AG04450 (cell line): ENCODE results near the gene P4HB. TPM values are rescaled to one million over a fixed set of nuclear protein-coding genes. Genes with fewer than 3 reads are reported as not detected.

Experiments
- CTCF ChIA-PET: fragments of 300-600, 350-600 bp; formaldehyde crosslinking; extraction: SDS; loops from one replicate; lab custom pipeline; 2022; ENCODE audit warnings: antibody characterized with exemption, inconsistent platforms; lab: Charles Lee
- POLR2A ChIA-PET: fragments of 350-600 bp; formaldehyde crosslinking; extraction: SDS; loops from one replicate; lab custom pipeline; 2021; ENCODE audit warnings: antibody characterized with exemption, inconsistent platforms; lab: Yijun Ruan, JAX
- DNase-seq: peaks from one replicate; pipeline ENCODE4 v3.0.0-alpha.2; 2011; ENCODE audit warnings: low read depth, low spot score
- H3K27ac ChIP-seq: one replicate; pipeline ENCODE4 v1.5.1; 2012; ENCODE audit warnings: low read depth, low read length, control low read depth
- H3K27me3 ChIP-seq: one replicate; pipeline ENCODE4 v1.6.0; 2012; ENCODE audit warnings: low read length; ENCODE audit not compliant: control insufficient read depth, insufficient read depth
- H3K4me3 ChIP-seq: 2 replicates; pipeline ENCODE4 v1.5.1; 2011; ENCODE audit warnings: mild to moderate bottlenecking, low read depth, low read length, control low read depth
- H3K9me3 ChIP-seq: 2 replicates; pipeline ENCODE4 v1.5.1; 2012; ENCODE audit warnings: low read length; ENCODE audit not compliant: control insufficient read depth, insufficient read depth
- polyA plus RNA-seq: library from polyadenylated mRNA; depleted of rRNA; stranded (reverse); fragments of >200 nt; gene quantifications from 2 replicates; pipeline ENCODE4 v1.2.3, GENCODE V29; 2011
- TF ChIP-seq, protein P1 (sequence below): IDR thresholded peaks from 2 replicates; pipeline ENCODE4 v1.5.1; 2011; ENCODE audit warnings: low read depth, low read length, control low read depth, inconsistent platforms

P4HB gene
- polyA plus RNA-seq, 1 experiment: 158 TPM

DNA sequence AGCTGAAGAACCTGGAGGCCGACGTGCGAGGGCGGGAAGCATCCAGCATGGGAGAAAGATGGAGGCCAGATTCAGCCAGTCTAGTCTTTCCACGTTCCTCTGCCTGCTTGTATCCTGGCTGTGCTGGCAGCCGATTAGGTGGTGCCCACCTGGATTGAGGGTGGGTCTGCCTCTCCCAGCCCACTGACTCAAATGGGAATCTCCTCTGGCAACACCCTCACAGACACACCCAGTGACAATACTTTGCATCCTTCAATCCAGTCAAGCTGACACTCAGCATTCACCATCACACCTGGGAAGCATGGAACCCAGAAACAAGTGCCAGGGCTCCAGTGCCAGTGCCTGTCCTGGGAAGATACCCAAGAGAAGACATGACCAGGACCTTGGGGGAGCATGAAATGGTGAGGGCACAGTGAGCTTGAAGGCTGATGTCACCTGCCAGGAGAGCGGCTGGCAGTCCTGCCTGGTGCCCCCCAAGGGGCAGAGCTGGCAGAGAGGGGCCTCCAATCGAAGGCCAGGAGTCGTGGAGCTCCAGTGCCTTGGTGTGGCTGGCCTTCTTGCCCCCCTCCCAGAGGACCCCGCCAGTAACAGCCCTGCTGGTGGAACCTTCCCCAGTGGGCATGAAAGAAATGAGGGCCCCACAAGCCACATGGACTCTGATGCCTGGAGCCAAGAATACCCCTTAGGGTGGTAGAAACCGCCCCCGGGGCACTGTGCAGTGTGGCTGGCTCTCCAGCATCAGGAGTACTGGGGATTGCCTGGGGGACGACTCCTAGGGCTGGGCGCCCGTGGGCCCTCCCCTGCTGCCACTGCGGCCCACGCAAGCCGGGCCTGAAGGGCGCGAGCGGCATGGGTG, 41.1 kb upstream of the P4HB start:
- Histone ChIP-seq H3K27ac (no peak overlapping the region), H3K27me3 (no peaks in the 10 kb centered on the region), H3K9me3 (no peaks in the 10 kb centered on the region), H3K4me3 (peak overlapping the region; percentile 35)
- TF ChIP-seq, protein P1, sequence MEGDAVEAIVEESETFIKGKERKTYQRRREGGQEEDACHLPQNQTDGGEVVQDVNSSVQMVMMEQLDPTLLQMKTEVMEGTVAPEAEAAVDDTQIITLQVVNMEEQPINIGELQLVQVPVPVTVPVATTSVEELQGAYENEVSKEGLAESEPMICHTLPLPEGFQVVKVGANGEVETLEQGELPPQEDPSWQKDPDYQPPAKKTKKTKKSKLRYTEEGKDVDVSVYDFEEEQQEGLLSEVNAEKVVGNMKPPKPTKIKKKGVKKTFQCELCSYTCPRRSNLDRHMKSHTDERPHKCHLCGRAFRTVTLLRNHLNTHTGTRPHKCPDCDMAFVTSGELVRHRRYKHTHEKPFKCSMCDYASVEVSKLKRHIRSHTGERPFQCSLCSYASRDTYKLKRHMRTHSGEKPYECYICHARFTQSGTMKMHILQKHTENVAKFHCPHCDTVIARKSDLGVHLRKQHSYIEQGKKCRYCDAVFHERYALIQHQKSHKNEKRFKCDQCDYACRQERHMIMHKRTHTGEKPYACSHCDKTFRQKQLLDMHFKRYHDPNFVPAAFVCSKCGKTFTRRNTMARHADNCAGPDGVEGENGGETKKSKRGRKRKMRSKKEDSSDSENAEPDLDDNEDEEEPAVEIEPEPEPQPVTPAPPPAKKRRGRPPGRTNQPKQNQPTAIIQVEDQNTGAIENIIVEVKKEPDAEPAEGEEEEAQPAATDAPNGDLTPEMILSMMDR: no peak
- CTCF ChIA-PET: interaction anchor here (0.6 kb wide), 1 partner anchor 9 kb away, joined by 3 read pairs; no protein-coding TSS in a partner anchor
- no peak for DNase-seq
- POLR2A ChIA-PET: no interaction called here

DNA sequence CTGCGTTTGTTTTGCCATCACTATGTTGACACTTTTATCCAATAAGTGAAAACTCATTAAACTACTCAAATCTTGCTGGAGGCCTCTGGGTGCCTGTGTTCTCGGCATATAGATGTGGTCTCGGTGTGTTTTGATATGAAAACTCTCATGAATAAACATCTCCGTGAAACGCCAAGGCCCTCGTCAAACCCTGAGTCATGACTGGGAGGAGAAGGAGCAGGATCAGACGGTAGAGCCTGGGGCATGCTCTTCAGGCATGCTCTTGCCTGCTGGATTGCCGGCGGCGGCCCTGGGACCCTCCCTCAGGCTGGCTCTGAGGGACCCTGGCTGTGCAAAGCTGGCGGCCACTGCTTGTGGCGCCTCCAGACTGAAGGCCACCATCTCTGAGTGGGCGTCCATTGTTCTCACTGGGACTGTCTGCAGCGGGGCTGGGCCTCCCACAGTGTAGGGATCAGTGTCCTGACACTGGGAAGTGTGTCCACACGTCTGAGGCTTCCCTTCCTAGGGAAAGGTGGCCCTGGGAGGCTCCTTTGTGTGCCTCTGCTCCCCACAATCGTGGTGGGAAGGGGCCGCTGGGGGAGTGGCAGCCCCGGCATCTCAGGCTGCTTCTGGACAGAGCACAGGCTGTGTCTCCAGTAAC, 40.0 kb upstream of the P4HB start:
- CTCF ChIA-PET: no interaction called here

DNA sequence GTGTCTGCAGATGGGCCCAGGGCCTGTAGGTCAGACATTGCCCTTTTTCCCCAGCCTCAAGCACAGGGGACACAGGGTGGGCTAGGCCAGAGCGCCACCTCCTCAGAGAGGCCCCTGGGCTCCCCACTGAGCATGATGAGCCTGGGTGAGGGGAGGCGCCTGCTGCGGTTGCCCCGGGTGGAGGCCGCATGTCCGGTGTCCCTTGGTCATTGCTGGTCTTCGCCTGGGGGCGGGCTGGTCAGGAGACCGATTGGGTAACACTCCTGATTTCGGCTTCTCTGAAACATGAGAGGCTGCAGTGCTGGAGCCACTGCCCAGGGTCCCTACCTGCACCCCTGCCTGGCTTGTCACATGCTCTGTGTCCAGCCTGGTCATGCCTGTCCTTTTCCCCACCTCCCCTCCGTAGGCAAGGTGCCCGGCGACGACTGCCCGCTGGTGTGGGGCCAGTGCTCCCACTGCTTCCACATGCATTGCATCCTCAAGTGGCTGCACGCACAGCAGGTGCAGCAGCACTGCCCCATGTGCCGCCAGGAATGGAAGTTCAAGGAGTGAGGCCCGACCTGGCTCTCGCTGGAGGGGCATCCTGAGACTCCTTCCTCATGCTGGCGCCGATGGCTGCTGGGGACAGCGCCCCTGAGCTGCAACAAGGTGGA, 39.3 kb upstream of the P4HB start:
- no peak for DNase-seq
- Histone ChIP-seq H3K27me3 (no peaks in the 10 kb centered on the region), H3K4me3 (no peak overlapping the region), H3K27ac (no peak overlapping the region), H3K9me3 (no peaks in the 10 kb centered on the region)
- POLR2A ChIA-PET: no interaction called here
- TF ChIP-seq, protein P1: no peak
- CTCF ChIA-PET: no interaction called here

More for the DNA sequence above, 40.0 kb upstream of the P4HB start:
- Histone ChIP-seq H3K9me3 (no peaks in the 10 kb centered on the region), H3K27ac (no peak overlapping the region), H3K4me3 (no peak overlapping the region), H3K27me3 (no peaks in the 10 kb centered on the region)
- DNase-seq: no peak
- POLR2A ChIA-PET: no interaction called here
- TF ChIP-seq, protein P1: no peak

DNA sequence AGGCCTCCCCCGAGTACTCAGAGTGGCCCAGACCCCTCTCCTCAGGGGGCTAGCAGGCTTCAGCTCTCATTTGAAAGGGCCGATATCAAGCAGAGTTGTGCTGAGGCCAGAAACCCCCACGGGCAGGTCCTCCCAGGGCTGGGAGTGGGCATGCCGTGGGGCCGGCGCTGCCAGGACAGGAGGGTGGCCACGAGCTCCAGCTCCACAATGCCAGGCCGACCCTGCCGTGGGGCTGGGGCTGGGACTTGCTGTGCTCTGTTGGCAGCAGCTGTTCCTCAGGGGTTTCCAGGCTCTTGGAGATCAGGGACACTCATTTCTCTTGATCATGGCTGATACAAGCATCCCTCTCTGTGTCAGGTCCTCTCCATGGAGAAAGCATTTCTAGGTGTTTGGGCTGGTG, 38.5 kb upstream of the P4HB start:
- POLR2A ChIA-PET: no interaction called here
- Histone ChIP-seq H3K9me3 (no peaks in the 10 kb centered on the region), H3K4me3 (no peak overlapping the region), H3K27ac (no peak overlapping the region), H3K27me3 (no peaks in the 10 kb centered on the region)
- CTCF ChIA-PET: no interaction called here
- DNase-seq: no peak
- TF ChIP-seq, protein P1: no peak
